NCI-H2227 (cell line): ENCODE measurements around the gene MAPK9.

Experiments
- DNase-seq: peaks from one replicate; lab custom pipeline; 2025; ENCODE audit not compliant: unreplicated experiment; lab: John Stamatoyannopoulos, UW

The MAPK9 gene

DNA sequence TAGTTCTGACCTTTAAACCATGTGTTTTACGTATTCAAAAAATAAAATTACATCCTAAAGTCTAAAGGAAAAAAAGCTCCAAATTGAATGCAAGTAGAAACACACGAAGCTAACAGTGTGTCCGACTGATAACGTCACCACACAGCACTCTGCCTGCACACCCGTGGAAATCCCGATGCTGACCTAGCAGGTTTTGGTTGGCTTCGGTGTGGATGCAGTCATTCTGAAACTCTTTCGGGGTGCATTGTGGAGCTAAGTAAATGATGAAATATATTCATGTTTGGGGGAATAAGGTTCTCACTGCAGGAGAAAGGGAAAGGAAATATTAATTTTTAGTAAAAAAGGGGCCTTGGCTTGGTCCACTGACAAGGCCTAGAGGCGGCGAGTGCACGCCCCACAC is 84.9 kb downstream of the MAPK9 start:
- DNase-seq = no peak

DNA sequence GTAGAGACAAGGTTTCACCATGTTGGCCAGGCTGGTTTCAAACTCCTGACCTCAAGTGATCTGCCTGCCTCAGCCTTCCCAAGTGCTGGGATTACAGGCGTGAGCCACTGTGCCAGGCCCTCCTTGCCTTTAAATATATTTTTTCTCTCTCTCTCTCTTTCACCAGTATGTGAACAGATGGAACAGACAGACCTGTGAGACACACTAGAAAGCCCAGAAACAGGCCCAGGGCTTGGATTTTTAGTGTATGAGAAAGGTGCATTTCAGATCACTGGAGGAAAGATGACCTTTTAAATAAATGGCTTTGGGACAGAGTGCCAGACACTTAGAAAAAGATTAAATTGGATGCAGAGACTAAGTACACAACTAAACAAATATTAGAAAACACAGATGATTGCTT is 86.0 kb downstream of the MAPK9 start:
- no peak for DNase-seq

DNA sequence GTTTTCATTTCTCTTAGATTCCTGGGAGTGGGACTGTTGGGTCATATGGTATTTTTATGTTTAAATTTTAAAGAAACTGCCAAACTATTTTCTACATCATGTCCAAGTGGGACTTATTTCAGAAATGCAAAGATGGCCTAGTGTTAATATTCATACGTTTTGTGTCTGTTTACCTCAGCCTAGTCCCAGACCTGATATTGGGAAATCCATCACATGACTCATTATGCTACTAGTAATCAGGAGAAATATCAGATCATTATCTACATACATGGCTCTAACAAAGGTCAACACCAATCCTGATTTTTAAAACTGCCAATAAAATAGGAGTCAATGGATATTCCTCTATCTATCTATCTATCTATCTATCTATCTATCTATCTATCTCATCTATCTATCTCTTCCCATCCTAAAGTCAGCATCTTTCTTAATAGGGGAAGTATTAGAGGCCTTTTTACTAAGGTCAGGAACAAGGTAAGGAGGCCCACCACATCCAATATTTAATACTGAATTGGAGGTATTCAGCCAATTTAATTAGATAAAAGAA is 87.5 kb downstream of the MAPK9 start:
- DNase-seq = no peak

DNA sequence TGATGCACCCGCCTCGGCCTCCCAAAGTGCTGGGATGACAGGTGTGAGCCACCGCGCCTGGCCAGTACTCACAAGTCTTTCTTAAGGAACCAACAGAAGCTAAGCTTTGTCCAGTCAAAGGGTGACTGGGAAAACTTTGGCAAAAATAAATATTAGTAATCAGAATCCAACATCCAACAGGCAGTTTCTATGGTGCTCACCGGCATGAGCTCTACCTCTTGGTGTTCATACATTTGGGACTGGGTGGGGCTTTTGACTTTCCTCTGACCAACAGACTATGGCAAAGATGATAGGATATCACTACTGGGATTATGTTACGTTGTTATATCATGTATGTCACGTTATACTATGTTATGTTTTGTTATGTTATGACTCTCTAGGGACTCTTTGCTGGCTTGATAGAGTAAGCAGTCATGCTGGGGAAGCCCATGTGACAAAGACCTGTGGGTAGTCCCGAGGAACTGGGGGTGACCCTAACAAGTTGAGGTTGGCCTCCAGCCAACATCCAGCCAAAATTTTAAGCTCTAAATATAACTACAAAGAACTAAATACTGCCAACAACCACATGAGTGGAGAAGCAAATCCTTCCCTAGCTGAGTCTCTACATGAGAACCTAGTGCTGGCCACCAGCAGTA is 88.8 kb downstream of the MAPK9 start:
- no peak for DNase-seq

DNA sequence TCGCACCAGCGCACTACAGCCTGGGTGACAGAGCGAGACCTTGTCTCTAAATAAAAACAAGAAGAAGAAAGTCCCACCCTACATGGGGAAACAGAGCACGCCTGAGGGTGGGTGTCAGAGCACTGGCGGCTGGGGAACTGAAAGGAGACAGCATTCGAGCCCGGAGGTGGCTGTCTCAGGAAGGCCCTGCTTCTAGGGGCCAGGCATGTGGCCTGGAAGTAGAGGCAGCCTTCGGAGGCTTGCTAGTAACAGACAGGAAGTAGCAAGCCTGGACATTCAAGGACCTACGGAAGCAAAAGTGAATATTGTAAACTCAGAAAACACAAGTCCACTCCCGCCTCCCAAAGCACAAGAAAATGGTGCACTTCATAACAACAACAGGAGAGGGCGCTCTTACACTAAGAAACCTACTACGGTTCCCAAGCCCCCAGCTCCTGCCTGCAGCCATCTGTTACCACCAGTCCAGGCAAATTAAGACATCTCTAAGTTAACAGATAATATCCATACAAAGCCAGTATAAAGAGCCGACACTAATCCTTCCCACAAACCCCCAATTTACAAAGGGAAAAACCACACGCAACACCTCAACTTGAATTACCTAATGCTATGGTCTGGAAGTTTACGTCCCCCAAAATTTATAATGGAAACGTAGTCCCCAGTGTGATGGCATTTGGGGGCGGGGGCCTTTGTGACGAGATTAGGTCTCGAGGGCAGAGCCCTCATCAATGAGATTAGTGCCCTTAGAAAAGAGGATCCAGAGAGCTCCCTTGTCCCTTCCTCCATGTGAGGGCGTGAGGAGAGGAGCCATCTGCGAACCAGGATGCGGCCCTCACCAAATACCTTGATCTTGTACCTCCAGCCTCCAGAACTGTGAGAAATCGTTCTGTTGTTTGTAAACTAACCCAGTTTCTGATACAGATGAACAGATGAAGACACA is 90.6 kb downstream of the MAPK9 start:
- no peak for DNase-seq

DNA sequence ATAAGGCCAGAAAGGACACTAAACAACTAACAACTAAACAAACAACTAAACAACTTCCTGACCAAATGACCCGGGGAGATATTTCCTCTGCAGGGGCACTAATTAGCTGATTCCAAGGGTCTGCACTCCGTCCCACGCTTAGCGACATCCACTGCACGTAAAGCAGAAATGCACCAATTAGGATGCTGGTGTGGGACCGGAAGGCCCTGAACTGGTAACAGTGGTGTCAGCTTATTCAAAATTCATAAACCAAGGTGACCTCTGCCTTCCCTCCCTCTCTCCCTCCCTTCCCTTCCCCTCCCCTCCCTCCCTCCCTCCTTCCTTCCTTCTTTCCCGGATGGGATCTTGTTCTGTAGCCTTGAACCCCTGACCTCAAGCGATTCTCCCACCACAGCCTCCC is 92.5 kb downstream of the MAPK9 start:
- DNase-seq = no peak

DNA sequence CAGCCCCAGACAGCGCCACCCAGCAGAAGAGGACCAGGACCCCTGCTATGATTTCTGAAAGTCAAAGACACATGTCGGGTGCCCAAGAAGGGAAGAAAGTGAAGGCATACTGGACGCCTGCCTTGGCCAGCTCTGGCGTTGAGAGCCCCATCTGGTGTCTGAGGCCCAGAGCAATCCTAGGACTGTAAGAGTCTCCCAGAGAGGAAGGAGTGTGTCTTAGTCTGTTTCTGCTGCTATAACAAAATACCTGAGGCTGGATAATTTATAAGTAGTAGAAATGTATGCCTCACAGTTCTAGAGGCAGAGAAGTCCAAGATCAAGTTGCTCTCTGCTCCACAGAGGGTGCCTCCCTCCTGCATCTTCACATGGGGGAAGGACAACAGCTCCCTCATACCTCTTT is 93.7 kb downstream of the MAPK9 start:
- DNase-seq = no peak

DNA sequence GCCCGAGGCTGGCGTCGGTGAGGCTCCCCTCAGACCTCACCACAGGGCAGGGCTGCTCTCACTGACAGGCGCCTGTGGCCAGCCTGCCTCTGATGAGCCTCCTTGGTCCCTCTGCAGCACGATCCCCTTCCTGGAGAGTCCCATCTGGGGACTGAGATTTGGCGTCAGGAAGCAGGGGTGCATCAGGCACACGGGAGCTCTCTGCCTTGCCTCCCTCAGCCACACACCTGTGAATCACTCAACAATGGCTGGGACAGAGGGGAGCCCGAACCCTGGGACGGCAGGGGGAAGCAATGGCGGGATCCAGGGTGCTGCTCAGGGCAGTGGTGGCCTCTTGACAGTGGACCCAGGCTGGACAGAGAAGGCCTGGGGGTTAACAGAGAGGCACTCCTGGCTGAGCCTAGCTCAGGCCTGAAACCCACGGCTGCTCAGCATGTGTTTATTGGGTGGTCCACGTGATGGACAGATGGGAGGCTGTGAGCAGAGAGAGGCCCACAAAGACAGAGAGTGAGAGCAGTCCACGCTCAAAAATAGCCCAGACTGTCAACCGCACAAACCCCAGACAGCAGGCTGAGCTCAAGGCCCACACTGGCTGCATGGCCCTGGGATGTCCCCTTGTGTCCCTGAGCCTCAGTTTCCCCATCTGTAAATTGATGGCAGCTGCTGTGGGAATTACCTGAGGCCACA is 94.7 kb downstream of the MAPK9 start:
- DNase-seq = no peak

DNA sequence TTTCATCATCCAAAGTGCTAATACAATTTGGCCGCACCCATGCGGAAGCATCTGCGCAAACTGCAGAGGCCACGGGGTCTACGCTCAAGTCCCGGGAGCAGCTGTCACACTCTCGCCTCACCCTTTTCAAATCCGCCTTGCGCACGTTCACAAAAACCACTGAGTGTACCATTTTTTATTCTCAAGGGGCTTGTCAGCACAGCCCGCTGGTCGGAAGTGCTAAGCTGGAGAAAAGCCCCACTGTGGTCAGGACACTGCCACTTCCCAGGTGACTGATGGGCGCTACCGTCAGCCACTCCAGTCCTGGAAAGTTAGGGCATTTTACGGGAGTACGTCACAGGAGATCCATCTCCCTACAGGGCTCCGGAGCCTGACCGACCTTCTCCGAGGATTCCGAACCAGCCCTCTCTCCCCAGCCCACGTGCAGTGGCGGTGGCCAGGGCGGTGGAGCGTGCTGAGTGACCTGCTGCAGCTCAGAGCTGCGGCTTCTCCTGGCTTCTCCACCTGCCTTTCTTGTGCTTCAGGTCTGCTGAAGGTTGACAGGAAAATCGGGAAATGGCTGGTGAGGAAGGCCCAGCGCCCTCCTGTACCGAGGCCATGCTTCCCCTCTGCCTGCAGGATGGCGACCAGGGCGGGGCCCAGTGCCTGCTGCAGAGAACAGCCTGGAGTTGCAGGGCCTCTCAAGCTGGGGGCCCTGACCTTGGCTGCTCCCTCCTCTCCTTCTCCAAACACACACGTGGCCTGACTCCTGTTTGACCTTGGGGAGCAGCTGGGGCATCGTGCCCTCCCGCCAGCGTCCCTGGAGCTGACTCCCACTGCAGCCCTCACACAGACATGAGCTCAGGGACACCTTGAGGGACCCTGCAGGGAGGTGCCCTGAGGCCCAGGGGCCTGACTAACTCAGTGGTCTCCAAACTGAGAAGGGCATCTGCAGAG is 97.2 kb downstream of the MAPK9 start:
- DNase-seq = no peak

DNA sequence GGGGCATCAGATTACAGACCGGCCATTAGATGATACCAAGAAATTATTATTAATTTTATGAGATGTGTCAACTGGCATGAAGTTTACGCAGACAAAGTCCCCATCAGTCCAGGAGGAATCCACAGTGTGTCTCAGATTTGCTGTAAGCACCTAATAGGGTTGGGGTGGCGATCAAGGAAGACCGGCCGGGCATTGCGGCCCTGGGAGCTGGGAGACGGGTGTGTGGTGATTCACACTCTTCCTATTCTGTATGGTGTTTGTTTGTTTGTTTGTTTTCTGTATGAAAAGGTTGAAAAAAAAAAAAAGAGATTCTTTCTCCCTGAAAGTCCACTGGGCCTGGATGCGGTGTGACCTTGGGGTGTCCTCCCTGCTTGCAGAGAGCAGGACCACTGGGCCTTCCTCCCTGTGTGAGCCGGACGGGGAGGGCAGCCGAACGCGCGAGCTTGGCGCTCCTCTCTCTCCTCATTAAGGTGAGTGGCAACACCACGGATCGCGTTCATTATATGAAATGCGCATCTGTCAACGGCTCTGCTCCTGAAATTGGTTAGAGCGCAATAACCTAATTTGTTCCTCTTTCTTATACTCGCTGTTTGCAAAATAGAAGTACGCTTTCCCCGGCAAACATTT is 98.0 kb downstream of the MAPK9 start:
- DNase-seq = no peak

DNA sequence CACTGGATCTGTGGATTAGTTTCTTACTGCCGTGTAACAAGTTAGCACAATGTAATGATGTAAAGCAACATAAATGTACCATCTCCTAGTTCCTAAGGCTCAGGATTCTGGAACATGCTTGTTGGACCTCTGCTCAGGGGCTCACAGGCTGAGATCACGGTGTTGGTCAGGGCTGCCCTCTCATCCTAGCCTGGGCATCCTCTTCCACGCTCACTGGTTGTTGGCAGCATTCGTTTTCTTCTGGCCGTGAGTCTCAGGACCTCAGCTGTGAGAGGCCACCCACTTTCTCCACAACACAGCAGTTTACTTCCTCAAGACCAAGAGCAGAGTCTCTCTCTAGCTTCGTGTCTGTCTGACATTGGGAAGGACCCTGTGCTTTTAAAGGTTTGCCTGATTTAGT is 100.2 kb downstream of the MAPK9 start:
- DNase-seq = no peak

DNA sequence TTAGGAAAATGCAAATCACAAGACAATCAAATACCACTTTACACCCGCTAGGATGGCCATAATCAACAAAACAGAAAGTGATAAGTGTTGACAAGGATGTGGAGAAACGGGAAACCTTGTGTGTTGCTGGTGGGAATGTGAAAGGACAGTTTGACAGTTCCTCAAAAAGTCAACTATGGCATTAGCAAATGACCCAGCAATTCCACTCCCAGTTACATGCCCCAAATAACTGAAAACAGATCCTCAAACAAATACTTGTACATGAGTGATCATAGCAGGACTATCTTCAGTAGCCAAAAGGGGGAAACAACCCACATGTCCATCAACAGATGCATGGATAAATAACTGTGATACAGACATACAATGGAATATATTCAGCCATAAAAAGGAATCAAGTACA is 104.1 kb downstream of the MAPK9 start:
- DNase-seq = no peak
